Measurements from ENCODE around the gene NUAK1.

DNA sequence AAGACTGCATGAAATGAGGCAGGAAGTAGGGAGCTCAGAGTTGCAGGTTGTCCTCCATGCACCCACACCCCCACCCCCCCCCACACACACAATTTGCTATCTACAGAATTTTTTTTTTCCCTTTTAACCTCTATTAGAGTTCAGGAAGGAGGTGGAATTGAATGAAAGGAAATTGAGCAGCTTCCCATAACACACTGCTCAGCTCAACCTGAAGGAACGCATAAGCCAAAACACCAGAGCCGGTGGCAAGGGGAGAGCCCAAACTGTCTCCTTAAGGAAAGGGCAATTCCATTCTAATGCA lies 74.1 kb downstream of the NUAK1 start:
- TF ChIP-seq CTCF (IDR thresholded peaks at IDR 0.05 in 4 of 5, conservative IDR thresholded peaks at IDR 0.05 in 1 of 5) = no peak
- no peak for TF ChIP-seq POLR2A (IDR thresholded peaks at IDR 0.05)
